GM18867 (cell line): ENCODE results near the gene KDM4B.
"Not testable (repeated sequence)": the region's sequence is repeated elsewhere in the genome, so short reads cannot be mapped to it uniquely, and the experiment has no call there.

Experiments used
- ATAC-seq: cut with Tn5 transposase; IDR thresholded peaks from one replicate; pipeline ENCODE4 v1.9.1; 2021; ENCODE audit warnings: mild to moderate bottlenecking, moderate library complexity; ENCODE audit not compliant: unreplicated experiment

Gene KDM4B

DNA sequence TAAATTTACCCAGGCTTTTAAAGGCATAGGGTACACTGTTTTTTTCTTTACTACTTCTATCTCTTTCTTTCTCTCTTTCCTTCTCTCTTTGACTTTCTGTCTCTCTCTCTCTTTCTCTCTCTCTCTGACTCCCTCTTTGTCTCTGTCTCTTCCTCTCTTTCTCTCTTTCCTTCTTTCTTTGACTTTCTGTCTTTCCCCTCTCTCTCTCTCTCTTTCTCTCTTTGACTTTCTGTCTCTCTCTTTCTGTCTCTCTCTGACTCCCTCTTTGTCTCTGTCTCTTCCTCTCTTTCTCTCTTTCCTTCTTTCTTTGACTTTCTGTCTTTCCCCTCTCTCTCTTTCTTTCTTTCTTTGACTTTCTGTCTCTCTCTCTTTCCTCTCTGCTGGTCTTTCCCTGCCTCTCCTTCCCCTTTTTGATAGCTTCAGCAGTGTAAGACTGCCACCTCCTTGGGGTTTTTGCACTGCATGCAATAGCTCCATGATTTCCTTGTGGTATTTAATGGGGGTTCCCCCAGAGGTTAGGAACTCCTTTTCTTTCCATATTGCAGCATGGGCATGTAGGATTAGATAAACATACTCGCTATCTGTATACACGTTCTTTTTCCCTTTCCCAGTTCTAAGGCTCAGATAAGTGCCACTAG is 191.4 kb downstream of the KDM4B start:
- ATAC-seq, result not testable (repeated sequence)

DNA sequence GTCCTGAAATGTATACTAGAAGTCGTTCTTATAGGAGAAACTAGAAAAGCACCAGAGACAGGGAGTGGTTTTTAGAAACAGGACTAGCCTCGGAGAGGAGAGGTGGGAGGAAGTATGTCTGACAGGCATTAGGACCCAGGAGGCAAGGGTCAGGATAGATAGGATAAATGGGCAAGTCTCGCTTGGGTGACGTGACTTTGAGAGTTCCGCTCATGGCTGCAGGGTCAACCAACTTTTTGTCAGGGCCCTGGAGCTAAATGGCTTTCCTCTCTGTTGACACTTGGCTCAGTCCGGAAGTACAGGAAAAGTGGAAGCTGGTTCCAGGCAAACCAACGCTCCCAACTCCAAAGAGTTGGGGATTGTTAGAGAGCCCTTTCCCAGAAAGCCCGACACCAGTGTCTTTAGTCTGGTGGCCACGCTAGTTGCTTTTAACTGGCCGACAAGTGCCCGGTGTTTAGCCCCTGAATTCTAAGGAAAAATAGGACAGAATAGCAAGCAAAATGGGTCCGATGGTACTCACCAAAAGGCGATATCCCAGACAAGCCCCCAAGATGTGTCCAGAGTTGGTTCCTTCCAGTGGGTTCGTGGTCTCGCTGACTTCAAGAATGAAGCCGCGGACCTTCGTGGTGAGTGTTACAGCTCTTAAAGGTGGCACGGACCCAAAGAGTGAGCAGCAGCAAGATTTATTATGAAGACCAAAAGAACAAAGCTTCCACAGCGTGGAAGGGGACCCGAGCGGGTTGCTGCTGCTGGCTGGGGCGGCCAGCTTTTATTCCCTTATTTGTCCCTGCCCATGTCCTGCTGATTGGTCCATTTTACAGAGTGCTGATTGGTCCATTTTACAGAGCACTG is 196.2 kb downstream of the KDM4B start:
- ATAC-seq, result not testable (repeated sequence)

DNA sequence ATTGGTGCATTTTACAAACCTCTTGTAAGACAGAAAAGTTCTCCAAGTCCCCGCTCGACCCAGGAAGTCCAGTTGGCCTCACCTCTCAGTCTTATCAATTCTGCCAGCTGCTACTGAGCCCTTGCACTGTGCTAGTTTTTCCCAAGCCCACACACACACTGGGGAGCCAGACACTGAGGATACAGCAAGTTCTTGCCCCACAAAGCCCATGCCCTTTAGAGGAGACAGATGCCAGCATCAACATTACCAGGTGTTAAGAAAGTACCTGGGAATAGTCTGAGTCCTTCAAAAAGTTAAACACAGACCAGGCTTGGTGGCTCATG is 196.7 kb downstream of the KDM4B start:
- ATAC-seq, result no peak

DNA sequence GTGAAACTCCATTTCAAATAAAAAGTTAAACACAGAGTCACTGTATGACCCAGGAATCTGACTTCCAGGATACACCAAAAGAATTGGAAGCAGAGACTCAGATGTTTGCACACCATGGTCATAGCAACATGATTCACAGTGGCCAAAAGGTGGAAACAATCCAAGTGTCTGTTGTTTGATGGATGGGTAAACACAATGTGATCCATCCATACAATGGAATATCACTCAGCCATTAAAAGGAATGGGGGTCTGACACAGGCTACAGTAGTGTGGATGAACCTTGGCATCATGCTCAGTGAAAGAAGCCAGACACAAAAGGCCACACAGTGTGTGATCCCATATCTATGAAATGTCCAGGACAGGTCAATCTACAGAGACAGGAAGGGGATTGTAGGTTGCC is 197.3 kb downstream of the KDM4B start:
- ATAC-seq, result no peak

DNA sequence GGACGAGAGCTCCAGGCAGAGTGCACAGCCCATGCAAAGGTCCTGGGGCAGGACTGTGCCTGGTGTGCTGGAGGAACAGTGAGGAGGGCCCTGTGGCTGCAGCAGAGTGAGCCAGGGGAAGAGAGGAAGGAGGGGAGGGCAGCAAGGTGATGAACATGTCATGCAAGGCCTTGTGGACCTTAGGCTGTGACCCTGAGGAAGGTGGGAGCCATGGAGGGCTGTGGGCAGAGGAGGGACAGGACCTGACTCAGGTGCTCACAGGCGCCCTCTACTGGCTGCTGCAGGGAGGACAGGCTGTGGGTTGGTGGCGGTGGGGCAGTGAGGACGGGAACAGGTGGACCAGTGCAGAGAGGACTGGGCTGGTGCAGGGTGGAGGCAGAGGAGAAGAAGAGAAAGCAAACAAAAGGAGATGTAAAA is 201.4 kb downstream of the KDM4B start:
- no peak for ATAC-seq

DNA sequence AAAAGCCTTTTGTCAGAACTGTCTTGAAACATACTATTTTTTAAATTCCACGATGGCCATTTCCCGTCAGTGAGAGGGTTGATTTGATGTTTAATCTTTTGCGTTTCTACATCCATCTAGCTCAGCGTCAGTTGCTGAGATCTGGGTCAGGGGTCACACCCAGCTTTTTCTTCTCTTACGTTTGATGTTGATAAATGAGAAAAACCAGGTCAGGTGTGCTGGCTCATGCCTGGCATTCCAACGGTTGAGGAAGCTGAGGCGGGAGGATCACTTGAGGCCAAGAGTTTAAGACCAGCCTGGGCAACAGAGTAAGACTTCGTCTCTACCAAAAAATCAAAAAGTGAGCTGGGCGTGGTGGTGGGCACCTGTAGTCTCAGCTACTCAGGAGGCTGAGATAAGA is 202.8 kb downstream of the KDM4B start:
- no peak for ATAC-seq

DNA sequence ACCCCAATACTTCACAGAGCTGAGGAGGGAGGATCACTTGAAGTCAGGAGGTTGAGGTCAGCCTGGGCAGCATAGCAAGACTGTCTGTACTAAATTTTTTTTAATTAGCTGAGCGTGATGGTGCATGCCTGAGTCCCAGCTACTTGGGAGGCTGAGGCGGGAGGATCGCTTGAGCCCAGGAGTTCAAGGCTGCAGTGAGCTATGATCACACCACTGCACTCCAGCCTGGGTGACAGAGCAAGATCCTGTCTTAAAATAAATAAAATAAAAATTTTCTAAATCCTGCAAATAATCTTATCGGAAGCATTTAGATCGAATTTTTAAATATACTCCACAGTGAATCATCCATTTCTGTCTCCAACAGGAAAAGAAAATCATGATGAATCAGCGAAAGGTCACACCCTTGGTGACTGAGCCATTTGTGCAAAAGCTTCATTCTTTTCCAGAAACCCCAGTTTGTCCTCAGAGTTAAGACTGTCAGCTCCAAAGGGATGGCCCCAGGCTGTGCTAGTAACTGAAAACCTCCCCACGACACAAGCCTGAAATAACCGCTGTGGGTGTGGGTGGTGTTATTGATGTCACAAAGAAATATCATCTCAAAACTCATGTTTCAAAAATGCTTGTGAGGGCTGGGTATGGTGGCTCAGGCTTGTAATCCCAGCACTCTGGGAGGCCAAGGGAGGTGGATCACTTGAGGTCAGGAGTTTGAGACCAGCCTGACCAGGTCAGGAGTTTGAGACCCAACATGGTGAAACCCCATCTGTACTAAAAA is 204.1 kb downstream of the KDM4B start:
- no peak for ATAC-seq

DNA sequence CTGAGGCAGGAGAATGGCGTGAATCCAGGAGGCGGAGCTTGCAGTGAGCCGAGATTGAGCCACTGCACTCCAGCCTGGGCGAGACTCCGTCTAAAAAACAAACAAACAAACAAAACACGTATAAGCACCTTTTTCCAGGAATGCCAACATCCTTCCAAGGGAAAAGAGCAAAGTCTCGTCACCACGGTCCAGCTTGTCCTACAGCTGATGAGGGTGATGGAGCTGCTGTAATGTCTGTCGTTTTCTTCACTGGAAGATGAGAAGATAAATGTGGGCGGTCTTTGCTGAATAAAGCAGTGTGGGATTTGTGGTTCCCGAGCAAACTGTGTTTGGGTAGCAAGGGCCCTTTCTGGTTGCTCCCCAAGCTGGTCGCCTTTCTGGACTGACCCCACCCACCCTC is 205.1 kb downstream of the KDM4B start:
- ATAC-seq, result no peak

DNA sequence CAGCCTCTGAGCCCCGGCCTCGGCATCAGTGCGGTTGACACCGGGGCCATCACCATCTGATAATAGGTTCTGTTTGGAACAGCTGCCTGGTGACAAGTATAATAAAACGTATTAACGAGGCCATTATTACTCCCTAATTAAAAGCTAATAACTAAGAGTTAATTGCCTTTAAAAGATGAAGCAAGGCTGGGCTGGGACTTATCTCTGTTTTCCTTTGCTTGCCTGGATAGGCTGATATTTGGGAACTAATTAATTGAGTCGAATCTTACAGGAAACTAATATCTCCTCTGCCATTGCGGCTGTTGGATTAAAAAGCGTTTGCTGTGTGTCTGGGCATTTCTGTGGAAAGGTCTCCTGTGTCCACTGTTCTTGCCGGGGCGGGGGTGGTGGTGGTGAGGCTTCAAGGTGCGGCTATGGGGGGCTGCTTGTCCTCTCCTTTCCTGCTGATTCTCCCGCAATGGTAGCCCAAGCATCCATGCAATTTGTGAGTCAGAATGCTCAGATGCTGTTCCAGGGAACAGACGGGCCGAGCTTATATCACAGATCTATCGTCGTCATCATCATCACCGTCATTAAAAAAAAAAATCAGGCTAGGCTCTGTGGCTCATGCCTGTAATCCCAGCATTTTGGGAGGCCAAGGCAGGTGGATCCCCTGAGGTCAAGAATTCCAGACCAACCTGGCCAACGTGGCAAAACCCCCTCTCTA is 209.0 kb downstream of the KDM4B start:
- ATAC-seq, result no peak

DNA sequence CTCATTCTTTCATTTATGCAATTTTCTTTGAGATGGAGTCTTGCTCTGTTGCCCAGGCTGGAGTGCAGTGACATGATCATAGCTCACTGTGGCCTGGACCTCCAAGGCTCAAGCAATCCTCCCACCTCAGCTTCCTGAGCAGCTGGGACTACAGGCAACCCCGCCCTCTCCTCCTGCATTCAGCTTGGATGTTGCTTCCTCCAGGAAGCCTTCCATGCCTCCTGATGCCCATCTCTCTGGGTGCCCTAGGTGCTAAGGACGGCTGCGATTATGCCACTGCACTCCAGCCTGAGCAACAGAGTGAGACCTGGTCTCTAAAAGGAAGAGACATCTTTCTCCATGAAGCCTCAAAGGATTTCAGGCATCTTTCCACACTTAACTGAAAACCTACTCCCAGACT is 209.9 kb downstream of the KDM4B start:
- ATAC-seq, result no peak

DNA sequence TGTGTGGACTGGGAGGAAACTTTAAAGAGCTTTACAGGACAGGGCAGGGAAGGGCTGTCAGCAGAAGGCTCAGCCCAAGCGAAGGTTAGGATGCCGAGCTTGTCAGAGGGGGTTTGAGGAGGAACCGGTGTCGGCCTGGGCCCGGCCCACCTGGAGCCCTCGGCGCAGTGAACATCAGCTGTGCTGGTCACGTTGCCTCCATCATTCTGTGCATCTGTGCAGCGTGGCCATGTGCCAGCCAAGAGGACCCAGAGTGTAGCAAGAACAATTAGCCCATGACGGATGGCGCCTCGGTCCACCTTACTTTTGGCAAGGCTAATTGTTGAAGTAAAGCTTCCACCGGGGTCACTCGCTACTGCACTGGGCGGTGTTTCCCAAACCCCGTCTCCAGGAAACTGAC is 210.3 kb downstream of the KDM4B start:
- ATAC-seq, result no peak

DNA sequence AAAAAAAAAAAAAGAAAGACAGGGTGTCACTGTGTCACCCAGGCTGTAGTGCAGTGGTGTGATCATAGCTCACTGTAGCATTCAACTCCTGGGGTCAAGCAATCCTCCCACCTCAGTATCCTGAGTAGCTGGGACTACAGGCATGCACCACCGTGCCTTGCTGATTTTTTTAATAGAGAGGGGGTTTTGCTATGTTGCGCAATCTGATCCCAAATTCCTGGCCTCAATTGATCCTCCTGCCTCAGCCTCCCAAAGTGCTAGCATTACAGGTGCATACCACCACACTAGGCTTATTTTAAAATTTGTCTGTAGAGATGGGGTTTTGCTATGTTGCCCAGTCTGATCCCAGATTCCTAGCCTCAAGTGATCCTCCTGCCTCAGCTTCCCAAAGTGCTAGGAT is 212.4 kb downstream of the KDM4B start:
- ATAC-seq, result no peak

DNA sequence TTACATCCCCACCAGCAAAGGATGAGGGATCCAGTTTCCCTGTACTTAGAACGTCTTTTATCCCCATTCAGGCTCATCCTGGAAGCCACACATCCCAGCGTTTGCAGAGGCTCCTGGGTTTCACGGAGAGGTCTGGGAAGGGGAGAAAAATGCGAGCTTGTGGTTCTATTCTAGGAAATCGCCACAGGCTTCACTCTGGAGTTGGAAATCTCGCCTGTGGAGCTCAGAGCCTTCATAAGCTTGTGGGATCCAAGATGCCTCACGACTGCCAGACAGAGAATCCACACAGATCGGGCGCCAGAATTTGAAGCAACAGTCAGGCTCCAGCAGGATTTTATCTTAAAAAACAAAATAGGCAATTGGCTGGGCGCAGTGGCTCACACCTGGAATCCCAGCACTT is 213.8 kb downstream of the KDM4B start:
- ATAC-seq, result no peak

DNA sequence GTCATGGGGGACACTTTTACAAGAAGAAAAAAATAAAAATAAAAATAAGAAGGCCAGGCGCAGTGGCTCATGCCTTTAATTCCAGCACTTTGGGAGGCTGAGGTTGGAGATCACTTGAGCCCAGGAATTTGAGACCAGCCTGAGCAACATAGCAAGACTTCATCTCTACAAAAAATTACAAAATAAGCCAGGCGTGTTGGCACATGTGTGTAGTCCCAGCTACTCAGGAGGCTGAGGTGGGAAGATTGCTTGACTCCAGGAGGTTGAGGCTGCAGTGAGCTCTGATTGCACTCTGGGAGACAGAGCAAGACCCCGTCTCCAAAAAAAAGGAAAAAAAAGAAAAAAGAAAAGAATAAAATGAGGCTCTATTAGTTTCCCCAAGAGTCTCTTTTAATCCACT is 214.7 kb downstream of the KDM4B start:
- ATAC-seq, result no peak

DNA sequence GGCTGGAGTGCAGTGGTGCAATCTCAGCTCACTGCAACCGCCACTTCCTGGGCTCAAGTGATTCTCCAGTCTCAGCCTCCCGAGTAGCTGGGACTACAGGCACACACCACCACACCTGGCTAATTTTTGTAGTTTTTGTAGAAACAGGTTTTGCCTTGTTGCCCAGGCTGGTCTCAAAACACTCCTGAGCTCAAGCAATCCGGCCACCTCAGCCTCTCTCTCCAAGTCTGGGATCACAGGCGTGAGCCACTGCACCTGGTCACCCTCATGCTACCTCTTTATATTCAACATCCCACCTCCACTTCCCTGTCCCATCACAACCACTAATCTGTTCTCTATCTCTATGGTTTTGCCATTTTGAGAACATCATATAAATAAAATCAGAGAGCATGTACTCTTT is 216.0 kb downstream of the KDM4B start:
- ATAC-seq, result no peak

DNA sequence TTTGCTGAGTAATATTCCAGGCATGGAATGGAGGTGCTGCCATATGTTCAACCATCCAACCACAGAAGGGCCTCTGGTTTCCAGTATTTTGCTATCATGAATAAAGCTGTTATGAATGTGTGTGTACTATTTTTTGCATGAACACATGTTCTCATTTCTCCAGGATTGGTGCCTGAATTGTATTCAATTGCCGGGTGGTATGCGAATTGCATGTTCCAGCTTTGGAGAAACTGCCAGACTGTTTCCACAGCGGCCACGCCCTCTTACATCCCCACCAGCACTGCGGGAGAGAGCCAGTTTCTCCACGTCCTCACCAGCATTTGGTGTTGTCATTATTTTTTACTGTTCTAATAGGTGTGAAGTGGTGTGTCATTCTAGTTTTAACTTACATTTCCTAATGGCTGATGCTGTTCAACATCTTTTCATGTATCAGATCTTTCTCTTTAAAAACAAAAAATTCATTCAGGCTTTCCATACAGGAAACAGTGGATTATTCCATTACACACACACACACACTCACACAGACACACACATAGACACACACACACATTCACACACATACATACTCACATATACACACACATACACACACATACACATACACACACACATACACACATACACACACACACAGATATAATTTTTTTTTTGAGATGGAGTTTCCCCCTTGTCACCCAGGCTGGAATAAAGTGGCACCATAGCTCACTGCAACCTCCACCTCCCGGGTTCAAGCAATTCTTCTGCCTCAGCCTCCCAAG is 217.6 kb downstream of the KDM4B start:
- no peak for ATAC-seq

DNA sequence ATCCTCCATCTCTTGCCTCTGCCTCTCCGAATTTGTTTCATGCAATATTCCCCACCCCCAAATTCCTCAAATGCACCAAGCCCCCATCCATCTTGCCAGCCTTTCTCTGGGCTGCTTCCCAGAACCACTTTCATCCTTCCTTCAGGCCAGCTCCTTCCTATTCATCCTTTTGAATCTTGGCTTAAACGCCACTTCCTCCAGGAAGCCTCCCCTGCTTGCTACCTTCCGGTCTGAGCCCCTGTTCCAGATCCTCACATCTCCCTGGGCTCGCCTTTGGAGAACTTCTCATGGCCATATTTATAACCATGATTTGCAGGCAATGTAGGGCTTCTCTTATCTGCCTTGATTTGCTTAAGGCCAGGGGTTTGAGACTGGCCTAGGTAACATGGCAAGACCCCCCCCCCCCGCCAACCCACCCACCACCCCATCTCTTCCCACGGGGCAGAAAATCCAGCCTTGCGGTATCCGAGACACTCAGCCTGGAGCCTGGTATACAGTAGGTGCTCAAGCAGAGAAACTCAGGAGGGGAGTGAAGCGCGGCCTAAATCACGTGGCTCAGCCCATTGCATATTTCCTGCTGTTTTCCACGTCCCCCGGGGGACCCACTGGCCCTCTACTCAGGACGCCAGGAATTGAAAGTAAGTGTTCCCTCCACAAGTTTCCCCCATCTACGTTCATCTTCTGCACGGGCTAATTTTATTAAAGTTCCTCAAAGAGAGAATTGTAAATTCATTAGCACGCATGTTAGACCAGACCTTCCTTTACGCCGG is 219.8 kb downstream of the KDM4B start:
- ATAC-seq, result no peak

DNA sequence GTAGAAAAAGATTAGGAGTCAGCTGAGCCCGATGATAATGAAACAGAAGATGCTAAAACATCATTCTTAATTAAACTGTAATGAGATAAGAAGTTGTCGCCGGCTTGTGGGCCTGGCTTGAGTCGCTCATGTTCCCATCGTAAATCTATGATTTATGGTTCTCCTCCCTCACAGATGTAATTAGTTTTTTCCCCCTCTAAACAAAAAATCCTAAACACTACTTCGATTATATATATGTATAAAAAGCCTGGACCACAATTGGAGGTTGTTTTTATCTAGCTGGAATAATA is 220.3 kb downstream of the KDM4B start:
- no peak for ATAC-seq

DNA sequence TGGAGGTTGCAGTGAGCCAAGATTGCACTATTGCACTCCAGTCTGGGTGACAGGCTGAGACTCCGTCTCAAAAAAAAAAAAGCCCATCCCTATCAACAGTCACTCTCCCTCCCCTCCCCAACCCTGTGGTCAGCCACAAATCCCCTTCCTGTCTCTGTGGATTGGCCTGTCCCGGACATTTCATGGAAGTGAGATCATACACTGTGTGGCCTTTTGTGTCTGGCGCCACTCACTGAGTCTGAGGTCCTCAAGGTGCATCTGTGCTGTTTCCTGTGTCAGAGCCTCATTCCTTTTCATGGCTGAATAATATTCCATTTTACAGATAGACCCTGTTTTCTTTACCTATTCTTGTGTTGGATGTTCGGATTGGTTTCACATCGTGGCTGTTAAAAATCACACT is 222.2 kb downstream of the KDM4B start:
- no peak for ATAC-seq

DNA sequence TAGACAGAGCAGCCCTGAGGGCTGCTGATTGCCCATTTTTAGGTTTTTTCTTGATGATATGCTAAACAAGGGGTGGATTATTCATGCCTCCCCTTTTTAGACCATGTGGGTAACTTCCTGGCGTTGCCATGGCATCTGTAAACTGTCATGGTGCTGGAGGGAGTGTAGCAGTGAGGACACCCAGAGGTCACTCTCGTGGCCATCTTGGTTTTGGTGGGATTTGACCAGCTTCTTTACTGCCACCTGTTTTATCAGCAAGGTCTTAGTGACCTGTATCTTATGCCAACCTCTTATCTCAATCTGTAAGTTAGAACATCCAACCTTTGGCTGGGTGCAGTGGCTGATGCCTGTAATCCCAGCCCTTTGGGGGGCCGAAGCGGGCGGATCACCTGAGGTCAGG is 223.7 kb downstream of the KDM4B start:
- ATAC-seq, result no peak
